Measurements from ENCODE around the gene PRKCE.

- TF ChIP-seq CTCF (conservative IDR thresholded peaks at IDR 0.05; ENCODE audit: low read length) (no peak), EZH2phosphoT487 (IDR thresholded peaks at IDR 0.05; ENCODE audit: borderline replicate concordance, low read depth, low read length) (no peak)
These were observed 574.3 kb downstream of the PRKCE start for GRCh38 chr2:46225730-46226129.

All from OCI-LY7 (cell line).